EH (cell line): Measurements from ENCODE around the gene EID1.
A peak's percentile ranks its signal among the peaks of the same experiment; 100 is the strongest.
"Not testable (repeated sequence)": the region's sequence is repeated elsewhere in the genome, so short reads cannot be mapped to it uniquely, and the experiment has no call there.

Experiments used
- DNase-seq: peaks from one replicate; pipeline ENCODE4 v3.0.0-alpha.2; 2015; ENCODE audit warnings: low read depth

Gene EID1

GRCh38 chr15:48869966-48870365, 8.0 kb upstream of the EID1 start:
- DNase-seq: no peak

- DNase-seq: no peak
Observed at GRCh38 chr15:48871542-48871941, 6.4 kb upstream of the EID1 start.

GRCh38 chr15:48872632-48873031, 5.3 kb upstream of the EID1 start:
- no peak for DNase-seq

- no peak for DNase-seq
Observed at GRCh38 chr15:48875241-48875960, 2.5 kb upstream of the EID1 start.

- DNase-seq: no peak
Observed at GRCh38 chr15:48876057-48876456, 1.9 kb upstream of the EID1 start.

- no peak for DNase-seq
Observed at GRCh38 chr15:48880070-48880634, 2.2 kb downstream of the EID1 start.

- no peak for DNase-seq
Observed at GRCh38 chr15:48883699-48884098, 5.8 kb downstream of the EID1 start.

- peak; percentile 23 for DNase-seq
Observed at GRCh38 chr15:48887144-48887543, 9.2 kb downstream of the EID1 start.

- no peak for DNase-seq
Observed at GRCh38 chr15:48888191-48888590, 10.3 kb downstream of the EID1 start.

GRCh38 chr15:48888836-48889235, 10.9 kb downstream of the EID1 start:
- DNase-seq: no peak

- no peak for DNase-seq
Observed at GRCh38 chr15:48889925-48890324, 12.0 kb downstream of the EID1 start.

- peak; percentile 34 for DNase-seq
Observed at GRCh38 chr15:48890375-48890972, 12.5 kb downstream of the EID1 start.

GRCh38 chr15:48891232-48891765, 13.4 kb downstream of the EID1 start:
- DNase-seq: no peak

GRCh38 chr15:48893311-48893710, 15.4 kb downstream of the EID1 start:
- no peak for DNase-seq

- DNase-seq: peak; percentile 70
Observed at GRCh38 chr15:48896869-48897814, 19.2 kb downstream of the EID1 start.

GRCh38 chr15:48898032-48898431, 20.1 kb downstream of the EID1 start:
- no peak for DNase-seq

GRCh38 chr15:48898446-48898845, 20.5 kb downstream of the EID1 start:
- no peak for DNase-seq

- no peak for DNase-seq
Observed at GRCh38 chr15:48899793-48900192, 21.9 kb downstream of the EID1 start.

GRCh38 chr15:48904758-48905157, 26.8 kb downstream of the EID1 start:
- no peak for DNase-seq

- DNase-seq: no peak
Observed at GRCh38 chr15:48905216-48905615, 27.3 kb downstream of the EID1 start.

GRCh38 chr15:48905847-48906246, 27.9 kb downstream of the EID1 start:
- DNase-seq: no peak

GRCh38 chr15:48909313-48909712, 31.4 kb downstream of the EID1 start:
- DNase-seq: not testable (repeated sequence)
